GM21619 (cell line): Measurements from ENCODE around the gene GUCD1.
"Not testable (repeated sequence)": the region's sequence is repeated elsewhere in the genome, so short reads cannot be mapped to it uniquely, and the experiment has no call there.

Experiments
- ATAC-seq: cut with Tn5 transposase; IDR thresholded peaks from one replicate; pipeline ENCODE4 v1.9.1; 2021; ENCODE audit not compliant: unreplicated experiment

Gene GUCD1

GRCh38 chr22:24532075-24532474, 22.9 kb downstream of the GUCD1 start:
- no peak for ATAC-seq

- ATAC-seq: not testable (repeated sequence)
Measured at GRCh38 chr22:24530968-24531367, 24.0 kb downstream of the GUCD1 start.

GRCh38 chr22:24529898-24530297, 25.0 kb downstream of the GUCD1 start:
- ATAC-seq: no peak

GRCh38 chr22:24526191-24526590, 28.7 kb downstream of the GUCD1 start:
- ATAC-seq: no peak

- ATAC-seq: peak; percentile 87
Measured at GRCh38 chr22:24525416-24526037, 29.4 kb downstream of the GUCD1 start.

GRCh38 chr22:24523873-24524272, 31.1 kb downstream of the GUCD1 start:
- ATAC-seq: no peak

GRCh38 chr22:24521791-24522245, 33.1 kb downstream of the GUCD1 start:
- ATAC-seq: no peak

- ATAC-seq: no peak
Measured at GRCh38 chr22:24519496-24519895, 35.4 kb downstream of the GUCD1 start.

GRCh38 chr22:24518771-24519485, 36.0 kb downstream of the GUCD1 start:
- no peak for ATAC-seq

GRCh38 chr22:24518228-24518627, 36.7 kb downstream of the GUCD1 start:
- no peak for ATAC-seq

- ATAC-seq: no peak
Measured at GRCh38 chr22:24517446-24517845, 37.5 kb downstream of the GUCD1 start.

- no peak for ATAC-seq
Measured at GRCh38 chr22:24516301-24516737, 38.6 kb downstream of the GUCD1 start.

GRCh38 chr22:24515027-24515338, 40.0 kb downstream of the GUCD1 start:
- ATAC-seq: no peak

GRCh38 chr22:24514241-24515026, 40.5 kb downstream of the GUCD1 start:
- no peak for ATAC-seq

- ATAC-seq: no peak
Measured at GRCh38 chr22:24513378-24514240, 41.3 kb downstream of the GUCD1 start.

GRCh38 chr22:24512043-24512442, 42.9 kb downstream of the GUCD1 start:
- ATAC-seq: no peak

- ATAC-seq: no peak
Measured at GRCh38 chr22:24510637-24511625, 44.0 kb downstream of the GUCD1 start.

- ATAC-seq: no peak
Measured at GRCh38 chr22:24507716-24508115, 47.2 kb downstream of the GUCD1 start.

- no peak for ATAC-seq
Measured at GRCh38 chr22:24506802-24507438, 48.0 kb downstream of the GUCD1 start.
